Endothelial cell (in vitro differentiated cells): ENCODE results near the gene CTCF. TPM values are rescaled to one million over a fixed set of nuclear protein-coding genes. Genes with fewer than 3 reads are reported as not detected.

Experiments
- DNase-seq: peaks from one replicate; pipeline ENCODE4 v3.0.0; 2021; ENCODE audit warnings: low spot score
- H3K27ac Mint-ChIP-seq: one replicate; pipeline ENCODE4 v1.8.0; 2021; ENCODE audit warnings: mixed read lengths, inconsistent platforms; ENCODE audit not compliant: unreplicated experiment
- H3K27me3 Mint-ChIP-seq: one replicate; pipeline ENCODE4 v1.8.0; 2021; ENCODE audit warnings: mild to moderate bottlenecking, moderate library complexity, mixed read lengths, inconsistent platforms; ENCODE audit not compliant: unreplicated experiment
- H3K36me3 Mint-ChIP-seq: one replicate; pipeline ENCODE4 v1.8.0; 2021; ENCODE audit warnings: mild to moderate bottlenecking, low read depth, mixed read lengths, inconsistent platforms; ENCODE audit not compliant: unreplicated experiment
- H3K4me1 Mint-ChIP-seq: one replicate; pipeline ENCODE4 v1.8.0; 2021; ENCODE audit warnings: mild to moderate bottlenecking, mixed read lengths, inconsistent platforms; ENCODE audit not compliant: unreplicated experiment
- H3K4me3 Mint-ChIP-seq: one replicate; pipeline ENCODE4 v1.8.0; 2021; ENCODE audit warnings: mild to moderate bottlenecking, mixed read lengths, inconsistent platforms; ENCODE audit not compliant: unreplicated experiment
- H3K9me3 Mint-ChIP-seq: one replicate; pipeline ENCODE4 v1.8.0; 2021; ENCODE audit warnings: mixed read lengths, inconsistent platforms; ENCODE audit not compliant: unreplicated experiment
- CTCF ChIP-seq: fragments of 200-600 bp; sonication (generic); IDR thresholded peaks from one replicate; pipeline ENCODE4 v1.5.0; 2021; ENCODE audit warnings: antibody characterized with exemption; ENCODE audit not compliant: unreplicated experiment
- total RNA-seq: library from RNA; stranded (reverse); fragmentation: NEBNext Ultra II Directional; extraction: Animal tissue kit (Norgen Biotek cat#: 25700); gene quantifications from one replicate; pipeline ENCODE4 v1.2.1, GENCODE V29; 2021; ENCODE audit not compliant: unreplicated experiment

CTCF gene
- total RNA-seq, 1 donor from 2014 or later, result 40.1 TPM

GRCh38 chr16:67662653-67663010 lies 100.3 kb downstream of the CTCF start:
- Mint-ChIP-seq H3K27me3 (peaks cover 21% of the 10 kb centered on the region), H3K27ac (no peak overlapping the region), H3K36me3 (peaks cover 7% of the 10 kb centered on the region), H3K4me3 (no peak overlapping the region), H3K9me3 (no peaks in the 10 kb centered on the region), H3K4me1 (peaks cover 8% of the 10 kb centered on the region)
- TF ChIP-seq CTCF, result no peak
- no peak for DNase-seq

GRCh38 chr16:67663151-67663876 lies 101.0 kb downstream of the CTCF start:
- peak; percentile 49 for TF ChIP-seq CTCF
- peaks cover 21% of the 10 kb centered on the region for H3K27me3 Mint-ChIP-seq
- no peak overlapping the region for H3K4me3 Mint-ChIP-seq
- peak; percentile 71 for DNase-seq
- H3K36me3 Mint-ChIP-seq, result peaks cover 7% of the 10 kb centered on the region
- H3K9me3 Mint-ChIP-seq, result no peaks in the 10 kb centered on the region
- H3K27ac Mint-ChIP-seq, result no peak overlapping the region
- peaks cover 8% of the 10 kb centered on the region for H3K4me1 Mint-ChIP-seq

- H3K4me3 Mint-ChIP-seq, result peak overlapping the region; percentile 79
- H3K9me3 Mint-ChIP-seq, result no peaks in the 10 kb centered on the region
- no peak overlapping the region for H3K27ac Mint-ChIP-seq
- peaks cover 8% of the 10 kb centered on the region for H3K4me1 Mint-ChIP-seq
- H3K36me3 Mint-ChIP-seq, result peaks cover 11% of the 10 kb centered on the region
- peaks cover 21% of the 10 kb centered on the region for H3K27me3 Mint-ChIP-seq
- no peak for TF ChIP-seq CTCF
- no peak for DNase-seq
Observed at GRCh38 chr16:67663877-67664222, 101.5 kb downstream of the CTCF start.

GRCh38 chr16:67664258-67664657 lies 101.9 kb downstream of the CTCF start:
- Mint-ChIP-seq H3K9me3 (no peaks in the 10 kb centered on the region), H3K4me1 (peaks cover 8% of the 10 kb centered on the region), H3K36me3 (peaks cover 11% of the 10 kb centered on the region), H3K4me3 (peak overlapping the region; percentile 79), H3K27ac (no peak overlapping the region), H3K27me3 (peaks cover 18% of the 10 kb centered on the region)
- no peak for TF ChIP-seq CTCF
- DNase-seq, result no peak

GRCh38 chr16:67664871-67665270 lies 102.5 kb downstream of the CTCF start:
- H3K36me3 Mint-ChIP-seq, result peaks cover 11% of the 10 kb centered on the region
- H3K9me3 Mint-ChIP-seq, result no peaks in the 10 kb centered on the region
- peak overlapping the region; percentile 77 for H3K4me3 Mint-ChIP-seq
- no peak for TF ChIP-seq CTCF
- H3K27ac Mint-ChIP-seq, result peak overlapping the region; percentile 64
- peaks cover 9% of the 10 kb centered on the region for H3K4me1 Mint-ChIP-seq
- peaks cover 23% of the 10 kb centered on the region for H3K27me3 Mint-ChIP-seq
- no peak for DNase-seq
